GM23248 (cell line): Measurements from ENCODE around the gene GSG1L.

Source experiments
- EZH2 ChIP-seq: fragments of 200-600 bp; sonication (generic); IDR thresholded peaks from 2 replicates; pipeline ENCODE4 v1.6.1; 2018; ENCODE audit warnings: antibody characterized with exemption, mild to moderate bottlenecking; ENCODE audit not compliant: insufficient read depth, poor library complexity, severe bottlenecking
- EZH2phosphoT487 ChIP-seq: fragments of 200-600 bp; sonication (generic); IDR thresholded peaks from 2 replicates; pipeline ENCODE4 v1.6.1; 2018; ENCODE audit warnings: antibody characterized with exemption, moderate library complexity, mild to moderate bottlenecking, low read depth; ENCODE audit not compliant: insufficient read depth

DNA sequence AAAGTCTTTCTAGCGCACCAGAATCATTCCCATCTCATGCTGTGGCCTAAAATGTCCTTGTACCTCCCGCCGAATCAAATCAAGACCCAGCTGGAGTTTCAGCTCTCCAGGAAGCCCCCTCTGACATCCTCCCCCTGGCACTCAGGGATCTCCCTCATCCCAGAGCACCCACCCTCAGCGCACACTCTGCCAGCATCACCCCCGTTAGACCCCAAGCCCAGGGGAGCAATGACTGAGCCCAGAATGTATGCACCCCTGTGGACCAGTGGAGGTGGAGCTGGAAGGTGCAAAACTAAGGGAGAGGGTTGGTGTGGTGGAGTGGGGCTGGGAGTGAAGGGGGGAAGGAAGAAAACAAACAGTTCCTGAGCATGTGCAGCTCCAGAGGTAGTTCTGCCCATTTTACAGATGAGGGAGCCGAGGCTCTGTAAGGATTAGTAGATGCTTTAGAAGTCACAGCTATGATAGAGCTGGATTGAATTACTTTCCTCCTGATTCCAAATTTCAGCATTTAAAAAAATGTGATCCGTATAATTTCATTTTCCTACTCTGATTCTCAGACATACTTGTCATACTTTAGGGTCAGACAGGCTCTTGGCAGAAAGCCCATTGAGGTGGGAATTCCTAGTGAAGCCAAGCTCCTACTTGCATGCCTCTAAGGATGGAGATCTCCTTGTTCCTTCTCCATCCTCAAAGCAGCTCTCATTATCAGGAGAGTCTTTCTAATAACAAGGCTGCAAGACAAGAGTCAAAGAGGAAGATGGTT, 270.8 kb downstream of the GSG1L start:
- TF ChIP-seq EZH2phosphoT487 (no peak), EZH2 (no peak)
